ENCODE measurements around the gene EMSY. TPM values are rescaled to one million over a fixed set of nuclear protein-coding genes. Genes with fewer than 3 reads are reported as not detected.

Gene EMSY
- polyA plus RNA-seq, 1 of the 3 experiments (the other 2 are of a cell fraction): 11.1 TPM

DNA sequence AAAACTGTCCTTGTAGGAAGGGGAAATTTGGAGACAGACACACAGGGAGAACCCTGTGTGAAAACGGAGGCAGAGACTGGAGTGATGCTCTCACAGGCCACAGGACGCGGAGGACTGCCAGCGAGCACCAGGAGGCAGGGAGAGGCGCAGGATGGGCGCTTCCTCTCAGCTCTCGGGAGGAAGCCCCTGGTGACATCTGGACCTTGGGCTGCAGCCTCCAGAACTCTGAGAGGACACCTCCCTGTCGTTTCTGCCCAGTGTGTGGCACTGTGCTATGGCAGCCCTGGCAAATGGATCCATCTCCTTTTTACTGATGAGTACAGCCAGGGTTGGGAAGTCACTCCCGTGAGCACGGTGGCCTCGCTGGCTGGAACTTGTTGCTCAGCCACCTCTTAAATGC is 151.8 kb downstream of the EMSY start:
- Histone ChIP-seq H3K4me2 (no peak overlapping the region), H3K4me3 (ENCODE audit: low read depth in 2 of 2, low read length in 1 of 2) (no peak overlapping the region), H3F3A (replicated peaks; ENCODE audit: insufficient read depth) (no peaks in the 10 kb centered on the region), H3K9me2 (no peaks in the 10 kb centered on the region), H3K9ac (no peak overlapping the region), H2AFZ (ENCODE audit: low read depth) (no peak overlapping the region), H3K9me3 (no peaks in the 10 kb centered on the region), H3K27ac (ENCODE audit: low read depth in 2 of 2, low read length in 1 of 2) (no peak overlapping the region), H3K27me3 (ENCODE audit: insufficient read depth) (no peaks in the 10 kb centered on the region), H3K36me3 (replicated peaks in 1 of 2; ENCODE audit: control insufficient read depth in 1 of 2, insufficient read depth in 2 of 2, low read length in 1 of 2) (no peaks in the 10 kb centered on the region), H3K4me1 (ENCODE audit: control insufficient read depth in 1 of 2, insufficient read depth in 2 of 2, low read depth in 1 of 2, low read length in 1 of 2) (peaks cover 4% of the 10 kb centered on the region in 2 experiments; a peak in 2 of 4 replicates), H3K79me2 (ENCODE audit: insufficient read depth) (no peaks in the 10 kb centered on the region), H4K20me1 (ENCODE audit: insufficient read depth) (no peaks in the 10 kb centered on the region)
- peak; percentile 10 for DNase-seq
- TF ChIP-seq TAF1 (IDR thresholded peaks at IDR 0.05; ENCODE audit: borderline replicate concordance, low read depth, low read length): no peak
- TF ChIP-seq SIN3A (IDR thresholded peaks at IDR 0.05; ENCODE audit: borderline replicate concordance, low read depth, low read length): no peak
- no peak for TF ChIP-seq TCF12 (IDR thresholded peaks at IDR 0.05)
- TF ChIP-seq, protein P1, sequence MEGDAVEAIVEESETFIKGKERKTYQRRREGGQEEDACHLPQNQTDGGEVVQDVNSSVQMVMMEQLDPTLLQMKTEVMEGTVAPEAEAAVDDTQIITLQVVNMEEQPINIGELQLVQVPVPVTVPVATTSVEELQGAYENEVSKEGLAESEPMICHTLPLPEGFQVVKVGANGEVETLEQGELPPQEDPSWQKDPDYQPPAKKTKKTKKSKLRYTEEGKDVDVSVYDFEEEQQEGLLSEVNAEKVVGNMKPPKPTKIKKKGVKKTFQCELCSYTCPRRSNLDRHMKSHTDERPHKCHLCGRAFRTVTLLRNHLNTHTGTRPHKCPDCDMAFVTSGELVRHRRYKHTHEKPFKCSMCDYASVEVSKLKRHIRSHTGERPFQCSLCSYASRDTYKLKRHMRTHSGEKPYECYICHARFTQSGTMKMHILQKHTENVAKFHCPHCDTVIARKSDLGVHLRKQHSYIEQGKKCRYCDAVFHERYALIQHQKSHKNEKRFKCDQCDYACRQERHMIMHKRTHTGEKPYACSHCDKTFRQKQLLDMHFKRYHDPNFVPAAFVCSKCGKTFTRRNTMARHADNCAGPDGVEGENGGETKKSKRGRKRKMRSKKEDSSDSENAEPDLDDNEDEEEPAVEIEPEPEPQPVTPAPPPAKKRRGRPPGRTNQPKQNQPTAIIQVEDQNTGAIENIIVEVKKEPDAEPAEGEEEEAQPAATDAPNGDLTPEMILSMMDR (IDR thresholded peaks at IDR 0.05): no peak
- TF ChIP-seq, protein P2, sequence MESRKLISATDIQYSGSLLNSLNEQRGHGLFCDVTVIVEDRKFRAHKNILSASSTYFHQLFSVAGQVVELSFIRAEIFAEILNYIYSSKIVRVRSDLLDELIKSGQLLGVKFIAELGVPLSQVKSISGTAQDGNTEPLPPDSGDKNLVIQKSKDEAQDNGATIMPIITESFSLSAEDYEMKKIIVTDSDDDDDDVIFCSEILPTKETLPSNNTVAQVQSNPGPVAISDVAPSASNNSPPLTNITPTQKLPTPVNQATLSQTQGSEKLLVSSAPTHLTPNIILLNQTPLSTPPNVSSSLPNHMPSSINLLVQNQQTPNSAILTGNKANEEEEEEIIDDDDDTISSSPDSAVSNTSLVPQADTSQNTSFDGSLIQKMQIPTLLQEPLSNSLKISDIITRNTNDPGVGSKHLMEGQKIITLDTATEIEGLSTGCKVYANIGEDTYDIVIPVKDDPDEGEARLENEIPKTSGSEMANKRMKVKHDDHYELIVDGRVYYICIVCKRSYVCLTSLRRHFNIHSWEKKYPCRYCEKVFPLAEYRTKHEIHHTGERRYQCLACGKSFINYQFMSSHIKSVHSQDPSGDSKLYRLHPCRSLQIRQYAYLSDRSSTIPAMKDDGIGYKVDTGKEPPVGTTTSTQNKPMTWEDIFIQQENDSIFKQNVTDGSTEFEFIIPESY (IDR thresholded peaks at IDR 0.05; ENCODE audit: borderline replicate concordance, low read depth): no peak
- no peak for TF ChIP-seq POLR2AphosphoS5 (IDR thresholded peaks at IDR 0.05; ENCODE audit: low read depth, low read length)
- TF ChIP-seq EZH2phosphoT487 (IDR thresholded peaks at IDR 0.05; ENCODE audit: borderline replicate concordance, low read depth): no peak
- TF ChIP-seq, protein P3, sequence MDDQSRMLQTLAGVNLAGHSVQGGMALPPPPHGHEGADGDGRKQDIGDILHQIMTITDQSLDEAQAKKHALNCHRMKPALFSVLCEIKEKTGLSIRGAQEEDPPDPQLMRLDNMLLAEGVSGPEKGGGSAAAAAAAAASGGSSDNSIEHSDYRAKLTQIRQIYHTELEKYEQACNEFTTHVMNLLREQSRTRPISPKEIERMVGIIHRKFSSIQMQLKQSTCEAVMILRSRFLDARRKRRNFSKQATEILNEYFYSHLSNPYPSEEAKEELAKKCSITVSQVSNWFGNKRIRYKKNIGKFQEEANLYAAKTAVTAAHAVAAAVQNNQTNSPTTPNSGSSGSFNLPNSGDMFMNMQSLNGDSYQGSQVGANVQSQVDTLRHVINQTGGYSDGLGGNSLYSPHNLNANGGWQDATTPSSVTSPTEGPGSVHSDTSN (IDR thresholded peaks at IDR 0.05): no peak
- TF ChIP-seq TEAD4 (IDR thresholded peaks at IDR 0.05; ENCODE audit: borderline replicate concordance, insufficient read depth): no peak
- no peak for TF ChIP-seq FOSL2 (IDR thresholded peaks at IDR 0.05; ENCODE audit: borderline replicate concordance, low read depth)
- TF ChIP-seq RCOR1 (IDR thresholded peaks at IDR 0.05; ENCODE audit: low read length): no peak
- TF ChIP-seq, protein P4, sequence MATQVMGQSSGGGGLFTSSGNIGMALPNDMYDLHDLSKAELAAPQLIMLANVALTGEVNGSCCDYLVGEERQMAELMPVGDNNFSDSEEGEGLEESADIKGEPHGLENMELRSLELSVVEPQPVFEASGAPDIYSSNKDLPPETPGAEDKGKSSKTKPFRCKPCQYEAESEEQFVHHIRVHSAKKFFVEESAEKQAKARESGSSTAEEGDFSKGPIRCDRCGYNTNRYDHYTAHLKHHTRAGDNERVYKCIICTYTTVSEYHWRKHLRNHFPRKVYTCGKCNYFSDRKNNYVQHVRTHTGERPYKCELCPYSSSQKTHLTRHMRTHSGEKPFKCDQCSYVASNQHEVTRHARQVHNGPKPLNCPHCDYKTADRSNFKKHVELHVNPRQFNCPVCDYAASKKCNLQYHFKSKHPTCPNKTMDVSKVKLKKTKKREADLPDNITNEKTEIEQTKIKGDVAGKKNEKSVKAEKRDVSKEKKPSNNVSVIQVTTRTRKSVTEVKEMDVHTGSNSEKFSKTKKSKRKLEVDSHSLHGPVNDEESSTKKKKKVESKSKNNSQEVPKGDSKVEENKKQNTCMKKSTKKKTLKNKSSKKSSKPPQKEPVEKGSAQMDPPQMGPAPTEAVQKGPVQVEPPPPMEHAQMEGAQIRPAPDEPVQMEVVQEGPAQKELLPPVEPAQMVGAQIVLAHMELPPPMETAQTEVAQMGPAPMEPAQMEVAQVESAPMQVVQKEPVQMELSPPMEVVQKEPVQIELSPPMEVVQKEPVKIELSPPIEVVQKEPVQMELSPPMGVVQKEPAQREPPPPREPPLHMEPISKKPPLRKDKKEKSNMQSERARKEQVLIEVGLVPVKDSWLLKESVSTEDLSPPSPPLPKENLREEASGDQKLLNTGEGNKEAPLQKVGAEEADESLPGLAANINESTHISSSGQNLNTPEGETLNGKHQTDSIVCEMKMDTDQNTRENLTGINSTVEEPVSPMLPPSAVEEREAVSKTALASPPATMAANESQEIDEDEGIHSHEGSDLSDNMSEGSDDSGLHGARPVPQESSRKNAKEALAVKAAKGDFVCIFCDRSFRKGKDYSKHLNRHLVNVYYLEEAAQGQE (IDR thresholded peaks at IDR 0.05; ENCODE audit: low read depth, low read length): no peak
- TF ChIP-seq, protein P5, sequence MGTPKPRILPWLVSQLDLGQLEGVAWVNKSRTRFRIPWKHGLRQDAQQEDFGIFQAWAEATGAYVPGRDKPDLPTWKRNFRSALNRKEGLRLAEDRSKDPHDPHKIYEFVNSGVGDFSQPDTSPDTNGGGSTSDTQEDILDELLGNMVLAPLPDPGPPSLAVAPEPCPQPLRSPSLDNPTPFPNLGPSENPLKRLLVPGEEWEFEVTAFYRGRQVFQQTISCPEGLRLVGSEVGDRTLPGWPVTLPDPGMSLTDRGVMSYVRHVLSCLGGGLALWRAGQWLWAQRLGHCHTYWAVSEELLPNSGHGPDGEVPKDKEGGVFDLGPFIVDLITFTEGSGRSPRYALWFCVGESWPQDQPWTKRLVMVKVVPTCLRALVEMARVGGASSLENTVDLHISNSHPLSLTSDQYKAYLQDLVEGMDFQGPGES (IDR thresholded peaks at IDR 0.05; ENCODE audit: low read depth, low read length): no peak
- TF ChIP-seq, protein P6, sequence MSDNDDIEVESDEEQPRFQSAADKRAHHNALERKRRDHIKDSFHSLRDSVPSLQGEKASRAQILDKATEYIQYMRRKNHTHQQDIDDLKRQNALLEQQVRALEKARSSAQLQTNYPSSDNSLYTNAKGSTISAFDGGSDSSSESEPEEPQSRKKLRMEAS (IDR thresholded peaks at IDR 0.05; ENCODE audit: low read depth): no peak
- TF ChIP-seq, protein P7, sequence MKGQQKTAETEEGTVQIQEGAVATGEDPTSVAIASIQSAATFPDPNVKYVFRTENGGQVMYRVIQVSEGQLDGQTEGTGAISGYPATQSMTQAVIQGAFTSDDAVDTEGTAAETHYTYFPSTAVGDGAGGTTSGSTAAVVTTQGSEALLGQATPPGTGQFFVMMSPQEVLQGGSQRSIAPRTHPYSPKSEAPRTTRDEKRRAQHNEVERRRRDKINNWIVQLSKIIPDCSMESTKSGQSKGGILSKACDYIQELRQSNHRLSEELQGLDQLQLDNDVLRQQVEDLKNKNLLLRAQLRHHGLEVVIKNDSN (IDR thresholded peaks at IDR 0.05; ENCODE audit: borderline replicate concordance, low read depth): no peak
- TF ChIP-seq ELF1 (IDR thresholded peaks at IDR 0.05): no peak
- TF ChIP-seq, protein P8, sequence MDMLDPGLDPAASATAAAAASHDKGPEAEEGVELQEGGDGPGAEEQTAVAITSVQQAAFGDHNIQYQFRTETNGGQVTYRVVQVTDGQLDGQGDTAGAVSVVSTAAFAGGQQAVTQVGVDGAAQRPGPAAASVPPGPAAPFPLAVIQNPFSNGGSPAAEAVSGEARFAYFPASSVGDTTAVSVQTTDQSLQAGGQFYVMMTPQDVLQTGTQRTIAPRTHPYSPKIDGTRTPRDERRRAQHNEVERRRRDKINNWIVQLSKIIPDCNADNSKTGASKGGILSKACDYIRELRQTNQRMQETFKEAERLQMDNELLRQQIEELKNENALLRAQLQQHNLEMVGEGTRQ (IDR thresholded peaks at IDR 0.05; ENCODE audit: borderline replicate concordance, low read depth, low read length): no peak
- no peak for TF ChIP-seq YY1 (IDR thresholded peaks at IDR 0.05; ENCODE audit: low read depth)
- ChIA-PET CTCF (interaction anchor here (1.7 to 3.9 kb wide), 2 partner anchors 19 to 84 kb away, joined by 5 to 15 read pairs; no protein-coding TSS in a partner anchor), POLR2A (no interaction called here)
- 77% methylated on average over 11 of the region's 11 CpGs for WGBS (ENCODE audit: low lambda C conversion rate)

Measured in SK-N-SH (cell line).